Astrocyte of the spinal cord (primary cell): Measurements from ENCODE around the gene STX1B.

ENCODE experiments used
- DNase-seq: peaks from one replicate; pipeline ENCODE4 v3.0.0; 2011; ENCODE audit warnings: low read depth, low spot score
- H3K4me3 ChIP-seq: 2 replicates; pipeline ENCODE4 v1.5.1; 2011; ENCODE audit warnings: low read depth, mild to moderate bottlenecking, low read length, moderate library complexity
- in situ Hi-C: cut with HindIII; loops from 2 replicates; pipeline ENCODE4 v1.10.0; 2017; ENCODE audit warnings: low sequenced_read_pairs
- TF ChIP-seq, protein P1 (sequence below): IDR thresholded peaks from 2 replicates; pipeline ENCODE4 v1.5.1; 2012; ENCODE audit warnings: low read depth, mild to moderate bottlenecking, low read length, inconsistent platforms

STX1B gene

DNA sequence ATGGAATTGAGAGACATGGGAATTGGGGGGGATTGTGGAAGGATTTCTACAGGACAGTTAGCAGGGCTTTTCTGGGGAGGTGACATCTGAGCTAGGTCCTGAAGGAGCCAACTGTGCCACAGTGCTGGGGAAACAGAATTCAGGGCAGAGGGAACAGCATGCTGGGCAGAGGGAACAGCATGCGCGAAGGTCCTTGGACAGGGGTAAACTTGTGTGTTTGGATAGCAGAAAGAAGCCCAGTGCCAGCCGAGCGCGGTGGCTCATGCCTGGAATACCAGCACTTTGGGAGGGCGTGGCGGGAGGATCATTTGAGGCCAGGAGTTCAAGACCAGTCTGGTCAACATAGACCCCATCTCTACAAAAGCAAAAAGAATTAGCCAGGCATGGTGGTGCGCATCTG, 3.8 kb downstream of the STX1B start:
- TF ChIP-seq, protein P1, sequence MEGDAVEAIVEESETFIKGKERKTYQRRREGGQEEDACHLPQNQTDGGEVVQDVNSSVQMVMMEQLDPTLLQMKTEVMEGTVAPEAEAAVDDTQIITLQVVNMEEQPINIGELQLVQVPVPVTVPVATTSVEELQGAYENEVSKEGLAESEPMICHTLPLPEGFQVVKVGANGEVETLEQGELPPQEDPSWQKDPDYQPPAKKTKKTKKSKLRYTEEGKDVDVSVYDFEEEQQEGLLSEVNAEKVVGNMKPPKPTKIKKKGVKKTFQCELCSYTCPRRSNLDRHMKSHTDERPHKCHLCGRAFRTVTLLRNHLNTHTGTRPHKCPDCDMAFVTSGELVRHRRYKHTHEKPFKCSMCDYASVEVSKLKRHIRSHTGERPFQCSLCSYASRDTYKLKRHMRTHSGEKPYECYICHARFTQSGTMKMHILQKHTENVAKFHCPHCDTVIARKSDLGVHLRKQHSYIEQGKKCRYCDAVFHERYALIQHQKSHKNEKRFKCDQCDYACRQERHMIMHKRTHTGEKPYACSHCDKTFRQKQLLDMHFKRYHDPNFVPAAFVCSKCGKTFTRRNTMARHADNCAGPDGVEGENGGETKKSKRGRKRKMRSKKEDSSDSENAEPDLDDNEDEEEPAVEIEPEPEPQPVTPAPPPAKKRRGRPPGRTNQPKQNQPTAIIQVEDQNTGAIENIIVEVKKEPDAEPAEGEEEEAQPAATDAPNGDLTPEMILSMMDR = no peak
- no peak for DNase-seq
- in situ Hi-C loops = no loop called here
- H3K4me3 ChIP-seq = no peak overlapping the region

DNA sequence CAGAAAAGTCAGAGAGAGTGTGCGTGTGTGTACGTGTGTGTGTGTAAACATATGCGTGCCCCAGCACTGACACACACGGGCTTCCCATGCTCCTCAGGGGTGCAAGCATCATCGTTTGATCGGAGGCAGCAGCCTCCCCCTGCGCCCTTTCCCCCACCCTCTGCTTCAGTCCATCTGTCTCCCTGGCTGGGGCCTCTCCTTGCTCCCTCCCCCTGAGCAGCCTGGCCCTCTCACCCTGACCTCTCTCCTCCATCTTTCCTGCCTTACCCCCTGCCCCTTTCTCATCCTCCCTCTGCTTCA, 4.4 kb downstream of the STX1B start:
- no peak overlapping the region for H3K4me3 ChIP-seq
- TF ChIP-seq, protein P1 = no peak
- DNase-seq = no peak
- in situ Hi-C loops = no loop called here

- TF ChIP-seq, protein P1 = no peak
- H3K4me3 ChIP-seq = no peak overlapping the region
- in situ Hi-C loops = no loop called here
- DNase-seq = no peak
Observed at GRCh38 chr16:31005350-31006085, 4.9 kb downstream of the STX1B start.

DNA sequence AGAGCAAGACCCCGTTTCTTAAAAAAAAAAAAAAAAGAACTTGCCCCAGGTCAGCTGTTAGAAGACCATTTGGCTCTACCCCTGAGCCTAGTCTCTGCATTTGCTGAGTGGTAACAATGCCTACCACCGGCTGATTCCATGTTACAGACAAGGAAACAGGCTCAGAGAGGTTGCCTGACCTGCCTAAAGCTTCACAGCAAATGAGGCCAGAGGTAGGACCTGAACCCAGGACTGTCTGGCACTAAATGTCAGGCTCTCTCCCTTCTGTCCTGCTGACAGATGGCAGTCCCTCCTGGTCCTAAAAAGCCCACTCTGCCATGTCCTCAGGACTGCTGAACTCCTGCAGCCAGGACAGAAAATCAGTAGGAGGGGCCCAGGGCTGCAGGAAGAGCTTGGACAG, 5.8 kb downstream of the STX1B start:
- in situ Hi-C loops = no loop called here
- TF ChIP-seq, protein P1 = no peak
- DNase-seq = no peak
- H3K4me3 ChIP-seq = no peak overlapping the region

DNA sequence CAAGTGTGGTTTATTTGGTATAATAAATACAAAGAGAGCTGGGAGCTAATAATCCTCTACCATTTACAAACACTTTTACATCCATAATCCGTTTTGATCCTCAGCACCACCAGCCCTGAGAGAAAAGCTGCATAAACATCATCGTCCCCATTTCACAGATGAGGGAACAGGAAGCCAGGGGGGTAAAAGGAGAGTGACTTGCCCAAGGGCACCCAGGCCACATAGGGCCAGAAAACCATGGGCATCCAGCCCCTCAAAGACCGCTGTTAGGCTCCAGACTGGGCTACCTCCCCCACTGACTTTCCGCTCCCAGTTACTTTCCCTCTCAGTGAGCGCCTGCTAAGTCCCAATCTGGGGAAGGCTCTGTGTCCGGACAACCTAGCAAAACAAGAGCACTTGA, 6.7 kb downstream of the STX1B start:
- no peak for DNase-seq
- TF ChIP-seq, protein P1 = no peak
- in situ Hi-C loops = no loop called here

GRCh38 chr16:31002862-31003341, 7.5 kb downstream of the STX1B start:
- TF ChIP-seq, protein P1 = no peak
- no peak overlapping the region for H3K4me3 ChIP-seq
- in situ Hi-C loops = no loop called here
- no peak for DNase-seq

More for the DNA sequence above, 6.7 kb downstream of the STX1B start:
- H3K4me3 ChIP-seq = no peak overlapping the region
